HEK293 (cell line): ENCODE data around the gene CCDC152.

ENCODE experiments used
- ZNF311 ChIP-seq: fragments of 450-650 bp; formaldehyde crosslinking; IDR thresholded peaks from 2 replicates; pipeline ENCODE4 v1.5.1; 2017; ENCODE audit warnings: missing biosample characterization, missing genetic modification characterization, borderline replicate concordance
- ZNF670 ChIP-seq: fragments of 450-650 bp; formaldehyde crosslinking; IDR thresholded peaks from 2 replicates; pipeline ENCODE4 v1.5.1; 2016; ENCODE audit warnings: missing biosample characterization, missing genetic modification characterization, low read depth
- TF ChIP-seq, protein P1 (sequence below): fragments of 450-650 bp; formaldehyde crosslinking; conservative IDR thresholded peaks from 2 replicates; pipeline ENCODE4 v1.5.1; 2016; ENCODE audit warnings: low read depth, missing biosample characterization, missing genetic modification characterization
- TF ChIP-seq, protein P2 (sequence below): fragments of 450-650 bp; formaldehyde crosslinking; IDR thresholded peaks from 2 replicates; pipeline ENCODE4 v1.5.1; 2016; ENCODE audit warnings: missing biosample characterization, missing genetic modification characterization

DNA sequence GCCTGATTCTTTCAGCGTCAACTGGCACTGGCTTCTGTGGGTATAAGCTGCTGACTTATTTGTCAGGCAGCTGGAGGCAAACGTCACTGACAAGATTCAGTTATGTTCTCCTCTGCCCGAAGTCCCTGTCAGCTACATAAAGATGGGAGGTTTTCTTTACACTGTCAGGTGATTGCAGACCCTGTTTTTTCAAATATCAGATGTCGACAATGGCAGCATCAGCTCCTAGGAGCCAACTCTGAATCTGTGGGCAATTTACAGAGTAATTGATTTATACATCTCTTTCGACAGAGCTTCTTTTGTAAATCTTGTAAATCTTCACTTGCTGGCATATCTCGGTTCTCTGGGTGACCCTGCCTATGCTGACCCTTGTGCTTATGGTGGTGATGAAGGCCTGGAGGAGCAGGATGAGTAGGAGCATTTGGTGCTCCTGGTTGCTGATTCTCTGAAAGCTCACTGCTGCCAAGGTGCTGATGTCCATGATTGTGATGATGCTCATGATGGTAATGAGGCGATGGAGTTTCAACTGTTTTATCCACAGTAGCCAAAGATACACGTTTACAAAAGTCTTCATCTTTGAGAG, 44.2 kb downstream of the CCDC152 start:
- TF ChIP-seq ZNF311 (tag by site-specific recombination) (no peak), ZNF670 (tag by site-specific recombination) (no peak)
- TF ChIP-seq, protein P1, sequence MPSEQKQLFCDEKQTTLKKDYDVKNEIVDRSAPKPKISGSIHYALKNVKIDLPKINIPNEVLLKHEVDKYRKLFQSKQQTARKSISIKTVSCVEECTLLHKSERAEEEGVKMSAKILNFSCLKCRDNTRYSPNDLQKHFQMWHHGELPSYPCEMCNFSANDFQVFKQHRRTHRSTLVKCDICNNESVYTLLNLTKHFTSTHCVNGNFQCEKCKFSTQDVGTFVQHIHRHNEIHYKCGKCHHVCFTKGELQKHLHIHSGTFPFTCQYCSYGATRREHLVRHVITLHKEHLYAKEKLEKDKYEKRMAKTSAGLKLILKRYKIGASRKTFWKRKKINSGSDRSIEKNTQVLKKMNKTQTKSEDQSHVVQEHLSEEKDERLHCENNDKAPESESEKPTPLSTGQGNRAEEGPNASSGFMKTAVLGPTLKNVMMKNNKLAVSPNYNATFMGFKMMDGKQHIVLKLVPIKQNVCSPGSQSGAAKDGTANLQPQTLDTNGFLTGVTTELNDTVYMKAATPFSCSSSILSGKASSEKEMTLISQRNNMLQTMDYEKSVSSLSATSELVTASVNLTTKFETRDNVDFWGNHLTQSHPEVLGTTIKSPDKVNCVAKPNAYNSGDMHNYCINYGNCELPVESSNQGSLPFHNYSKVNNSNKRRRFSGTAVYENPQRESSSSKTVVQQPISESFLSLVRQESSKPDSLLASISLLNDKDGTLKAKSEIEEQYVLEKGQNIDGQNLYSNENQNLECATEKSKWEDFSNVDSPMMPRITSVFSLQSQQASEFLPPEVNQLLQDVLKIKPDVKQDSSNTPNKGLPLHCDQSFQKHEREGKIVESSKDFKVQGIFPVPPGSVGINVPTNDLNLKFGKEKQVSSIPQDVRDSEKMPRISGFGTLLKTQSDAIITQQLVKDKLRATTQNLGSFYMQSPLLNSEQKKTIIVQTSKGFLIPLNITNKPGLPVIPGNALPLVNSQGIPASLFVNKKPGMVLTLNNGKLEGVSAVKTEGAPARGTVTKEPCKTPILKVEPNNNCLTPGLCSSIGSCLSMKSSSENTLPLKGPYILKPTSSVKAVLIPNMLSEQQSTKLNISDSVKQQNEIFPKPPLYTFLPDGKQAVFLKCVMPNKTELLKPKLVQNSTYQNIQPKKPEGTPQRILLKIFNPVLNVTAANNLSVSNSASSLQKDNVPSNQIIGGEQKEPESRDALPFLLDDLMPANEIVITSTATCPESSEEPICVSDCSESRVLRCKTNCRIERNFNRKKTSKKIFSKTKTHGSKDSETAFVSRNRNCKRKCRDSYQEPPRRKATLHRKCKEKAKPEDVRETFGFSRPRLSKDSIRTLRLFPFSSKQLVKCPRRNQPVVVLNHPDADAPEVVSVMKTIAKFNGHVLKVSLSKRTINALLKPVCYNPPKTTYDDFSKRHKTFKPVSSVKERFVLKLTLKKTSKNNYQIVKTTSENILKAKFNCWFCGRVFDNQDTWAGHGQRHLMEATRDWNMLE (tag by site-specific recombination) = no peak
- TF ChIP-seq, protein P2, sequence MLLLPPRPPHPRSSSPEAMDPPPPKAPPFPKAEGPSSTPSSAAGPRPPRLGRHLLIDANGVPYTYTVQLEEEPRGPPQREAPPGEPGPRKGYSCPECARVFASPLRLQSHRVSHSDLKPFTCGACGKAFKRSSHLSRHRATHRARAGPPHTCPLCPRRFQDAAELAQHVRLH (tag by site-specific recombination) = no peak
